Fibroblast of peridontal ligament (primary cell): ENCODE results near the gene LSM3.
A peak's percentile ranks its signal among the peaks of the same experiment; 100 is the strongest.
"Not testable (repeated sequence)": the region's sequence is repeated elsewhere in the genome, so short reads cannot be mapped to it uniquely, and the experiment has no call there.

Experiments
- DNase-seq: peaks from one replicate; pipeline ENCODE4 v3.0.0-alpha.2; 2010; ENCODE audit errors: extremely low read depth

Gene LSM3

GRCh38 chr3:14222457-14222856 is 43.8 kb downstream of the LSM3 start:
- DNase-seq, result peak; percentile 14

- DNase-seq, result no peak
Observed at GRCh38 chr3:14222900-14223594, 44.4 kb downstream of the LSM3 start.

- DNase-seq, result no peak
Observed at GRCh38 chr3:14223595-14223994, 45.0 kb downstream of the LSM3 start.

- DNase-seq, result no peak
Observed at GRCh38 chr3:14224895-14225294, 46.3 kb downstream of the LSM3 start.

GRCh38 chr3:14225421-14225820 is 46.8 kb downstream of the LSM3 start:
- DNase-seq, result no peak

- not testable (repeated sequence) for DNase-seq
Observed at GRCh38 chr3:14226351-14226750, 47.7 kb downstream of the LSM3 start.

- DNase-seq, result no peak
Observed at GRCh38 chr3:14227856-14228255, 49.2 kb downstream of the LSM3 start.

GRCh38 chr3:14228681-14229470 is 50.3 kb downstream of the LSM3 start:
- no peak for DNase-seq

- DNase-seq, result not testable (repeated sequence)
Observed at GRCh38 chr3:14229695-14230094, 51.1 kb downstream of the LSM3 start.

- no peak for DNase-seq
Observed at GRCh38 chr3:14230729-14231128, 52.1 kb downstream of the LSM3 start.

GRCh38 chr3:14231145-14231990 is 52.8 kb downstream of the LSM3 start:
- DNase-seq, result no peak

GRCh38 chr3:14231998-14232501 is 53.4 kb downstream of the LSM3 start:
- DNase-seq, result no peak

GRCh38 chr3:14234251-14235002 is 55.8 kb downstream of the LSM3 start:
- no peak for DNase-seq

GRCh38 chr3:14235003-14235911 is 56.6 kb downstream of the LSM3 start:
- DNase-seq, result no peak

GRCh38 chr3:14235912-14236295 is 57.3 kb downstream of the LSM3 start:
- DNase-seq, result no peak

- no peak for DNase-seq
Observed at GRCh38 chr3:14236902-14237301, 58.3 kb downstream of the LSM3 start.

GRCh38 chr3:14237457-14237856 is 58.8 kb downstream of the LSM3 start:
- no peak for DNase-seq

- DNase-seq, result no peak
Observed at GRCh38 chr3:14238356-14238755, 59.7 kb downstream of the LSM3 start.

GRCh38 chr3:14238930-14239329 is 60.3 kb downstream of the LSM3 start:
- DNase-seq, result no peak

GRCh38 chr3:14239940-14240339 is 61.3 kb downstream of the LSM3 start:
- DNase-seq, result no peak
